GOT3 (cell line): Measurements from ENCODE around the gene RBM28.

Experiments used
- DNase-seq: peaks from one replicate; lab custom pipeline; 2025; ENCODE audit warnings: mixed read lengths; lab: John Stamatoyannopoulos, UW

The RBM28 gene

DNA sequence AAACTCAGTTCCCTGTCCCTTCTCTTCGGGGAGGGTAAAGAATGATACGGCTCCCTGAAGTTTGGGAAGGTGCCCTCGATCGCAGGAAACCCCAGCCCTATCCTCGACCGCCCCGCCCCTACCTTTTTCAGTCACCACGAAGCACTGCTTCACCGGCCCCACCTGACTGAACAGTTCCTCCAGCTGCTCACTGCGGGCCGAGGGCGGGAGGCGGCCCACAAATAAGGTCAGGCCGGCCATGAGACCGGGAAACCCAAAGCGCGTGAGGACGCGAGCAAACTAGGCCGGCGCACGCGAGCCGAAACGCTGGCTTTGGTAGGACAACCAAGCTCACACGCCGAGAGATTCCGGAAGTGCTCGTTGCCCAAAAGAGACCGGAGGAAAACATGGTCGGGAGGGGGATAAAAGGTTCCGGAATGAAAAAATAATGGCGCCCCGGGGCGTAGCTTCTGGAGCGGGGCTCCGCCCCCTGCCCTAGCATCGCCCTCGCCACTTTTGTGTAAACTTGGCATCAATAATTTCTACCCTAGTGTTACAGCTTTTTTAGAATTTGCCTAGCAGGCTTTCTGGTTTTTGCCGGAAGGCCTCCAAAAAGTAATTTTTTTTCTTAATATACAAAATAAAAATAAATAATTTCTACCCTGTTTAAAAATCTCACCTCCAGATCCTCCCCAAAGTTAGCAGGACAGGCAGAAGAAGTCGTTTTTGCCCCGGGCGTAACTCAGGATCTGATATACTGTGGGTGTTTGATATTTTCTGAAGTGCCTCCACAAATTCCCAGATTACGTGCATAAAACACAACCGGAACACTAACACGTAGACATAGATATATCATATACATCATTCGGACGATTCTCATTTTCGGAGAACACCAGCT lies at the start of gene RBM28:
RBM28 (minus strand) TSS at position 355 of the 877 bp plus-strand sequence; CDS start at position 240, 115 bp downstream.
- DNase-seq: peak; percentile 68

- DNase-seq: no peak
These were observed 49.0 kb upstream of the RBM28 start for GRCh38 chr7:128392446-128393327.

DNA sequence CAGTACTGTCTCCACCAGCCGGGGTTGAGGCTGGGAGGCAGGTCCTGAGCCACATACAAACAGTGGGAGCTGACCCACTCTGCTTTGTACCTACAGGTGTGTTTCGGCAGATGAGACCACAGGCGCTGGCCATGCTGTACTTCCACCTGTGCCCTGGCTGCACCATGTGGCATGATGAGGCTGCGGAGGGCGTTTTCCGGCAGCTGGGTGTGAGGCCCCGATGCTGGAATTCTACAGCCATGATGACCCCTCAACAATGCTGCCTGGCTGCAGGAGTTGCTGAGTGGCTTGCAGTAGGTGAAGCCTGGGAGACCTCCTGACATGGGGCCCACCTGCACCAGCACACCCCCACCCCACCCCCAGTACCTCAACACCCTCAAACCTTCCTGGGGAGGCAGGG lies 48.1 kb upstream of the RBM28 start:
- DNase-seq: no peak

- no peak for DNase-seq
These were observed 47.3 kb upstream of the RBM28 start for GRCh38 chr7:128390871-128391565.

- no peak for DNase-seq
These were observed 46.1 kb upstream of the RBM28 start for GRCh38 chr7:128389618-128390329.

DNA sequence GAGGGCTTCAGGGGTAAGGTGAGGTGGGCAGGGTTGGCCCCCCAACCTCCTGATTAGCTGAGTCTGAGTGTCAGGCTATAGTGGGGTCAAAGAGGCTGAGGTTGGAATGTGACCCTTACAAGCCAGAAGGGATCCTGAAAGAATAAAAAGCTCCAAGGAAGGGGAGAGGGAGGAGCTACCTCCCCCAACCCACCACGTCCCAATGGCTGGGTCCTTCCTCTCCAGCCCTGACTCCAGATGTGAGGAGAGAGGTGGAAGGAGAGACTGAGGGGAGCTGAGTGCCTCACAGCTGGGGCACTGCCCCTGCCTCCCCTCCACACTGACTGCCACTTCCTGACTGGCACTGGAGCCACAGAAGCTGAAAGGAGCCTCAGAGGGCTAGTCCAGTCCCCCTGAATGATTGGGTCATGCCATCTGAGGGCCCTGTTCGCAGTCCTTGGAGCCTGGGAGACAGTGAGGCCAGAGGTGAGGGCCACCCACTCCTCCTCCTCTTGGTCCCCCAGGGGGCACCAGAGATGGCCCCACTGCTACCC lies 45.4 kb upstream of the RBM28 start:
- no peak for DNase-seq

DNA sequence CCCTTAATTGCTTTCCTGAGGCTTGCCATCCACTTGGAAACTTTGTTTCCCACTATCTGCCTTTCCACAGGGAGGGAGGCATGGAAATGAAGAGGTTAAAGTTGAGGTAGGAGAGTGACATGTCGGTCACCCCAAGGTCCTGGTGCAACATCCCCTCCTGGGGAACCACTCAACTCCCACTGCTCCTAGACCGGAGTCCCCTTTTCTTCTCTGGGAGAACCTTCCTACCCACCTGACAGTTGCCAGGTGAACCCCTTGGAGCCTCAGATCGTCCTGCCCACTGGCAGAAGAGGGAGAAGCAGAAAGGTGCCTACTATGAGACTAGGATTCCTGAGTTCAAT lies 44.4 kb upstream of the RBM28 start:
- DNase-seq: no peak

DNA sequence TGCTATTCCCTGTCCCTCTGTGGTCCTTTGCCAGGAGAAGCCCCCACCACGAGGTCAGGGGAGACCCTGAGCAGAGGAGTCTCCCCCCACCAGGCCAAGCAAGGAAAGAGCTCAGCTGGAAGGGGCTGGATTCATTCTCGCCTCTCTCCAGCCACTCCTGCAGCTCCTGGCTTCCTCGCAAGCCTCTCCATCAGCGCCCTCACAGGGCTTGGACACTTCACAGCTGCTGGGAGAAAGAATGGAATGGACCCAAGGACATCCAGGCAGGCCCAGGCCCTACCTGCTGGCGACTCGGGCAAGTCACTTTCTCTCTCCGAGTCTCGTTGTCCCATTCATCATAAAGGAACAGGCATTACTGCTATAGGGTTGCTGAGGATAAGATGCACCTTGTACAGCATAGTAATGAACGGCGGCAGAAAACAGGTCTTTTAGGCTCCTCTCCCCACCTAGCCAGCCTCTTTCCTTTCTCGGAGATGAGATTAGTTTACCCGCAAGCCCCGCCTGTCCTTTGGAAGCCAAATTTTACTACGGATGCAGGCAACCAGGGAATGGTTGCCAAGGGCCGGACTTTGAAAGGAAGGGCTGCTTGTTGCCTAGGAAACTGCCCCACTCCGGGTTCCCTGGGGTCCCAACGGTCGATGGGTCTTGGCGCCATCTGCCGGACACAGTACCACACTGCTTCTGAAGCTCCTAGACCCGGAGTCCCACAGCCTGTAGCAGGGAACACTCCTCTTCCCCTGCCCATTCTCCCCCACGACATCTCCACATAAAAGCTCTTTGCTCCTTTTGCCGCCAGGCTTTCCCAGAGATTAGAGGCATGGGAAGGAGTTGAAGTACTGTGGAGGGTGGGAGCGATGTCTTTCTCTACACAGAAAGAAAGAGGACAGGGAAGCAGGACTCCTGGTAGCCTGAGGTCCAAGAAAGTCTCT lies 43.8 kb upstream of the RBM28 start:
- peak; percentile 59 for DNase-seq

DNA sequence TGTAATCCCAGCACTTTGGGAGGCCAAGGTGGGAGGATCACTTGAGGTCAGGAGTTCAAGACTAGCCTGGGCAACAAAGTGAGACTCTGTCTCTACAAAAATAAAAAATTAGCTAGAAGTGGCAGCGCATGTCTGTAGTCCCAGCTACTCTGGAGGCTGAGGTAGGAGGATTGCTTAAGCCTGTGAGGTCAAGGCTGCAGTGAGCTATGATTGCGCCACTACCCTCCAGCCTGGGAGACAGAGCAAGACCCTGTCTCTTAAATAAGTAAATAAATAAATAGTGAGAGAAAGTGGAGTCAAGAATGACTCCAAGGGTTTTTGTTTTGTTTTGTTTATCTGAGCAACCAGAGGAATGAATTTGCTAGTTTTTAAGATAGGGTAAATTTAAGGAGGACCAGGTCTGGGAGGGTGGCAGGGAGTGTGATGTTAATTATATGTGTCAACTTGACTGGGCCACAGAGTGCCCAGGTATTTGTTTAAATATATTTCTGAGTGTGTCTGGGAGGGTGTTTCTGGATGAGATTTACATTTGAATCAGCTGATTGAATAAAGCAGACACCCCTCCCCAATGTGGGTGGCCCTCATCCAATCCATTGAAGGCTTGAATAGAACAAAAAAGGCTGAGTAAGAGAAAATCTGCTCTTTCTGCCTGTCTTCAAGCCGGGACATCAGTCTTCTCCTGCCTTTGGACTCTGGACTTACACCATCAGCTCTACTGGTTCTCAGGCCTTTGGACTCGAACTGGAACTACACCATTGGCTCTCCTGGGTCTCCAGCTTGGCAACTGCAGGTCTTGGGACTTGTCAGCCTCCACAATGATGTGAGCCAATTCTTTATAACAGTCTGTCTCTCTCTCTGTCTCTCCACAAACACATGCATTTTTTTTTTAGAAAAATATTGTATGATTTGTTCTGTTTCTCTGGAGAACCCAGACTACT lies 42.5 kb upstream of the RBM28 start:
- DNase-seq: no peak

- no peak for DNase-seq
These were observed 41.0 kb upstream of the RBM28 start for GRCh38 chr7:128384726-128385125.

GRCh38 chr7:128383776-128384175 lies 40.1 kb upstream of the RBM28 start:
- DNase-seq: no peak

DNA sequence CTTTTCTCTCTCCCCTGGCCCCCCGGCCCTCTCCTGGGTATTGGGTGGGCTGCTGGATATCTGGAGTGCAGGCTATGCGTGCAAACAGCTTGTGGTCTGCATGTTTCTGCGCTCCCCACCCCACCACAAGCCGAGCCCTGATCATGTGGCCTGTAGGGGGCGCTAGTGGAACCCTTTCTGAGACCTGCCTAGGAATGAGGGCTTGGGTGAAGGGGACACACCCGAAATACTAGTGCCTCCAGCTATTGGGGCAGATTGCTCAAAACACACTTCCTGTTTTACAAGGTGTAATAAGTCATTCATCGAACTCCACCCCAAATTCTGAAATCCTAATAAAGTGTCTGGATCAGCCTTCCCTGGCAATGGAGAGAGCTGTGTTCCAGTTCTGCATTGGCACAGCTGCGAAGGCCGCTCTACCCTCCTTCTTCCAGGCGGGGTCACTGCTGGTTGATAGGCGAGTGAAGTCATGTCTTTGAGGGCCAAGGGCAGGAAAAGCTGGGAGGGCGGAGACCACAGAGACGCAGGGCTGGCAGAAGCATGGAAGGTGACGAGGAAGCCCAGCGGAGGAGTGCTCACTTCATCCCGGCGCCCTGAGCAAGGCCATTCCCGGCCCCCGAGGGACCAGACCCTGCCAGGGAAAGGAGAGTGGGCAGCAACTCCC lies 37.6 kb upstream of the RBM28 start:
- DNase-seq: no peak

DNA sequence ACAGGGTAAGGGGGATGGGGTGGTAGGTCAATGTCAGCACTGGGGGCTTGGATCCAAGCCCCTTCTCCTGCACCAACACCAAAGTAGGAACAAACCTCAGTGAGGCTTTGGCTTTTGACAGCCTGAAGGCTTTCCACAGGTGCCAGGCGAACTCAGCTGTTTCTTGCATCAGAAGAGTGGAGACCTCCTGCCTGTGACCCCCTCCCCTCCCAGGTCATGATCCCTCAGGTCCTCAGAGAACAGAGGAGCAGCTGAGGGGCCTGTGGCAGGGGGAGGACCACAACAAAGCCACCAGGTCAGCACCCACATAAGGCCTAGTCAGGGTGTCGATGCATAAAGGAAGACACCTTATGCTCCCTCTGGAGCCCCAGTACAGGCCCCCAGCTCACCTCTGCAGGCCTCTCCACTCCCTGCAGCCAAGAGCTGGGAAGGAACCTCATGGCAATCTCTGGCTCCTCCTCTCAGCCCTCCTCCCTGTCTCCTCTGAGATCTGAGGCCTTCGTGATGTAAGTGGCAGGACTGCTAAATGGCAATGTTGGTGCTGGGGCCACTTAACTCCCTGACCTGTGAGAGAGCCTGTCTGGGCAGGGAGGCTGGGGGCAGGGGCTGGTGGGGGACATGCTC lies 36.9 kb upstream of the RBM28 start:
- DNase-seq: no peak

- DNase-seq: no peak
These were observed 36.3 kb upstream of the RBM28 start for GRCh38 chr7:128379900-128380479.

DNA sequence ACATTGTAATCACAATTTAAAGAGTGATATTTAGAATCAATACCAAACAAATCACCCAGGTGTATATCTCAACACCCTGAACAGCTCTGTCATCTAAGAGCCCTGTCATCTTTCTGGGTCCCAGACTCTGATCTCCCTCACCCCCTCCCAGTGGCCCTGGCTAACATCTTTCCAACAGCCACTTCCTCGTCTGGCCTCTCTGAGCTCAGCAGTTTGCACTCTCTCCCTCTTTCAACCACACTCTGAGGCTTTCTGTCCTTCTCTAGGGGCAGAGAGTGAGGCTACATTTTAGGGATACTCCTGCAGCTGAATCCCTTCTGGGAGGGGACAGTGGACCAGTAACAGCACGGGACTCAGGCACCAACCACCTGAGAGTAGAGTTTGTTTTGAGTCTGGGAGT lies 34.9 kb upstream of the RBM28 start:
- no peak for DNase-seq

DNA sequence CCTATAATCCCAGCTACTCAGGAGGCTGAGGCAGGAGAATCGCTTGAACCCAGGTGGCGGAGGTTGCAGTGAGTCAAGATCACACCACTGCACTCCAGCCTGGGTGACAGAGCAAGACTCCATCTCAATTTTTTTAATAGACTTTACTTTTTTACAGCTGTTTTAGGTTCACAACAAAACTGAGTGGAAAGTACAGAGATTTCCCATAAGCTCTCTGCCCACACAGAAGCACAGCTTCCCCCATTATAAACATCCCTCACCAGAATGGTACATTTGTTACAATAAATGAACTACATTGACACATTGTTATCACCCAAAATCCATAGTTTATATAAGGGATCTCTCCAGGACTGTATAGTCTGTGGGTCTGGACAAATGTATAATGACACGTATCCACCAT lies 32.4 kb upstream of the RBM28 start:
- no peak for DNase-seq

DNA sequence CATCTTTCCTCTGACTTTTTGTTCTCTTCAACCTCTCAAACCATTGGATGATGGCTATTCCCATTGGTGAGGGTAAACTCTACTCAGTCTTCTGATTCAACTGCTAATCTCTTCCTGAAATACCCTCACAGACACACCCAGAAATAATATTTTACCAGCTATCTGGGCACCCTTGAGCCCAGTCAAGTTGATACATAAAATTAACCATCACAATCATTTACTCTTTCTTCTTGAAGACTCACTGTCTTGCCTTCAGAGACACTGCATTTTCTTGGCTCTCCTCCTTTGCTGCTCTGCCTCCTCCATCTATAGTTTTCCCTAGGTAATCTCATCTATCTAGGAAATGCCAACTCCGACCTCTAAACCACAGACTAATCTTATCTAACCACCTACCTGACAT lies 30.3 kb upstream of the RBM28 start:
- no peak for DNase-seq

- no peak for DNase-seq
These were observed 29.9 kb upstream of the RBM28 start for GRCh38 chr7:128373606-128374005.
